ENCODE data around the gene DLG2. TPM values are rescaled to one million over a fixed set of nuclear protein-coding genes. Genes with fewer than 3 reads are reported as not detected.
A peak's percentile ranks its signal among the peaks of the same experiment; 100 is the strongest.

Gene DLG2
- total and polyA plus RNA-seq, 2 of the 4 experiments (the other 2 are of a cell fraction) = 0.31 to 0.36 TPM

DNA sequence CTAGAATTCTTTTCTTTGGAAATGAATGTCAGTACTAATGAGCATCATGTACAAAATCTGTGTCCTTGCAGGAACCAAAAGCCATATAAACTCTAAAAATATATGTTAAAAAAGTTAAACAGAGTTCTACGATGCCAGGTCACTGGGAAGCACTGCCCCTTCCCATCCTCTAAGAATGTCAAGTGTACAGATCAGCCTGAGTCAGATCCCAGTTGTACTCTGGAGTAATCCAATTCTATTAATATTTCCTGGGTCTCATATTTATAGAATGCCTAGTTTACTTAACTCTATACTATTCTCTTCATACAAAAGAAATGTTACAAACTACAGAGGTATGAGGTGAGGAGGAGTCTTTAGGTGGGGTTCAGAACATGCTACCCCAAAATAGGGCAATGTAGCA is 460.1 kb downstream of the DLG2 start:
- Histone ChIP-seq H2AK5ac (ENCODE audit: low read depth, low read length) (no peak overlapping the region), H3K27me3 (ENCODE audit: control insufficient read depth, insufficient read depth, low read length) (no peaks in the 10 kb centered on the region), H2BK20ac (ENCODE audit: low read depth, low read length) (no peak overlapping the region), H3K14ac (replicated peaks; ENCODE audit: low read depth, low read length) (no peak overlapping the region), H3K9me3 (ENCODE audit: control insufficient read depth, insufficient read depth, low read length) (no peaks in the 10 kb centered on the region), H2BK120ac (ENCODE audit: low read depth, low read length) (no peak overlapping the region), H3K23ac (ENCODE audit: low read depth, low read length) (no peak overlapping the region), H3K4me1 (ENCODE audit: control insufficient read depth, insufficient read depth, low read length) (peaks cover 1% of the 10 kb centered on the region; the same call in 1 of the 2 replicates), H3K9me1 (ENCODE audit: insufficient read depth, low read length) (no peaks in the 10 kb centered on the region), H4K8ac (ENCODE audit: low read depth in 2 of 2, low read length in 2 of 2) (no peak overlapping the region), H3K9ac (ENCODE audit: low read depth, low read length) (no peak overlapping the region), H3K36me3 (ENCODE audit: control insufficient read depth, insufficient read depth, low read length) (no peaks in the 10 kb centered on the region), H3K4ac (ENCODE audit: low read depth, low read length) (no peak overlapping the region), H2BK5ac (ENCODE audit: low read depth, low read length, poor library complexity, severe bottlenecking) (no peak overlapping the region), H4K20me1 (ENCODE audit: insufficient read depth, low read length) (no peaks in the 10 kb centered on the region), H4K91ac (ENCODE audit: insufficient read depth, low read depth, low read length) (no peak overlapping the region), H2BK15ac (ENCODE audit: low read depth, low read length) (no peak overlapping the region), H3K18ac (ENCODE audit: low read depth, low read length) (no peak overlapping the region), H2AK9ac (replicated peaks; ENCODE audit: low read depth, low read length, poor library complexity) (no peak overlapping the region), H3K4me3 (ENCODE audit: insufficient read depth, low read depth, low read length) (no peak overlapping the region), H2AFZ (replicated peaks; ENCODE audit: low read length, poor library complexity) (no peak overlapping the region), H3K4me2 (ENCODE audit: low read depth, low read length) (no peak overlapping the region), H3K27ac (ENCODE audit: insufficient read depth, low read length) (no peak overlapping the region), H3K56ac (ENCODE audit: extremely low read depth, insufficient read depth, low read length) (no peak overlapping the region), H3K79me1 (ENCODE audit: low read depth in 1 of 2, low read length in 2 of 2) (no peaks in the 10 kb centered on the region), H4K5ac (ENCODE audit: low read depth, low read length) (no peak overlapping the region)
- BruUV-seq (replicated peaks) = no TSS peak
- intact Hi-C loops (cut with micrococcal nuclease) (no loop called here), in situ Hi-C loops (cut with MboI; ENCODE audit: low sequenced_read_pairs) (no loop called here), dilution Hi-C loops (cut with HindIII; ENCODE audit: low sequenced_read_pairs, unreplicated experiment) (no loop called here)
- ATAC-seq (ENCODE audit: low read depth) (no peak), DNase-seq (peak; percentile 1)
- POLR2A ChIA-PET (ENCODE audit: unreplicated experiment) = no interaction called here
- no CpG with 5 or more reads among the region's 1 CpG for WGBS, 2 experiments (ENCODE audit: extremely low coverage in 2 of 2, insufficient read length in 1 of 2)
- TF ChIP-seq RCOR1 (IDR thresholded peaks at IDR 0.05; ENCODE audit: insufficient replicate concordance, low read length) = no peak
- no peak for TF ChIP-seq CEBPB (IDR thresholded peaks at IDR 0.05; ENCODE audit: low read depth, low read length)
- no peak for TF ChIP-seq RFX5 (IDR thresholded peaks at IDR 0.05; ENCODE audit: low read depth, low read length)
- TF ChIP-seq, protein P1, sequence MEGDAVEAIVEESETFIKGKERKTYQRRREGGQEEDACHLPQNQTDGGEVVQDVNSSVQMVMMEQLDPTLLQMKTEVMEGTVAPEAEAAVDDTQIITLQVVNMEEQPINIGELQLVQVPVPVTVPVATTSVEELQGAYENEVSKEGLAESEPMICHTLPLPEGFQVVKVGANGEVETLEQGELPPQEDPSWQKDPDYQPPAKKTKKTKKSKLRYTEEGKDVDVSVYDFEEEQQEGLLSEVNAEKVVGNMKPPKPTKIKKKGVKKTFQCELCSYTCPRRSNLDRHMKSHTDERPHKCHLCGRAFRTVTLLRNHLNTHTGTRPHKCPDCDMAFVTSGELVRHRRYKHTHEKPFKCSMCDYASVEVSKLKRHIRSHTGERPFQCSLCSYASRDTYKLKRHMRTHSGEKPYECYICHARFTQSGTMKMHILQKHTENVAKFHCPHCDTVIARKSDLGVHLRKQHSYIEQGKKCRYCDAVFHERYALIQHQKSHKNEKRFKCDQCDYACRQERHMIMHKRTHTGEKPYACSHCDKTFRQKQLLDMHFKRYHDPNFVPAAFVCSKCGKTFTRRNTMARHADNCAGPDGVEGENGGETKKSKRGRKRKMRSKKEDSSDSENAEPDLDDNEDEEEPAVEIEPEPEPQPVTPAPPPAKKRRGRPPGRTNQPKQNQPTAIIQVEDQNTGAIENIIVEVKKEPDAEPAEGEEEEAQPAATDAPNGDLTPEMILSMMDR (conservative IDR thresholded peaks at IDR 0.05; ENCODE audit: low read depth, low read length) = no peak
- no peak for TF ChIP-seq SMC3 (IDR thresholded peaks at IDR 0.05; ENCODE audit: low read depth, low read length)
- TF ChIP-seq FOS (IDR thresholded peaks at IDR 0.05; ENCODE audit: low read depth, low read length) = no peak
- no peak for TF ChIP-seq MXI1 (IDR thresholded peaks at IDR 0.05; ENCODE audit: borderline replicate concordance, low read depth, low read length)
- TF ChIP-seq RAD21 (IDR thresholded peaks at IDR 0.05; ENCODE audit: low read length) = no peak
- TF ChIP-seq, protein P2, sequence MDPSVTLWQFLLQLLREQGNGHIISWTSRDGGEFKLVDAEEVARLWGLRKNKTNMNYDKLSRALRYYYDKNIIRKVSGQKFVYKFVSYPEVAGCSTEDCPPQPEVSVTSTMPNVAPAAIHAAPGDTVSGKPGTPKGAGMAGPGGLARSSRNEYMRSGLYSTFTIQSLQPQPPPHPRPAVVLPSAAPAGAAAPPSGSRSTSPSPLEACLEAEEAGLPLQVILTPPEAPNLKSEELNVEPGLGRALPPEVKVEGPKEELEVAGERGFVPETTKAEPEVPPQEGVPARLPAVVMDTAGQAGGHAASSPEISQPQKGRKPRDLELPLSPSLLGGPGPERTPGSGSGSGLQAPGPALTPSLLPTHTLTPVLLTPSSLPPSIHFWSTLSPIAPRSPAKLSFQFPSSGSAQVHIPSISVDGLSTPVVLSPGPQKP (IDR thresholded peaks at IDR 0.05; ENCODE audit: borderline replicate concordance, low read depth, low read length) = no peak
- no peak for TF ChIP-seq BHLHE40 (IDR thresholded peaks at IDR 0.05; ENCODE audit: low read depth, low read length)
- TF ChIP-seq, protein P3, sequence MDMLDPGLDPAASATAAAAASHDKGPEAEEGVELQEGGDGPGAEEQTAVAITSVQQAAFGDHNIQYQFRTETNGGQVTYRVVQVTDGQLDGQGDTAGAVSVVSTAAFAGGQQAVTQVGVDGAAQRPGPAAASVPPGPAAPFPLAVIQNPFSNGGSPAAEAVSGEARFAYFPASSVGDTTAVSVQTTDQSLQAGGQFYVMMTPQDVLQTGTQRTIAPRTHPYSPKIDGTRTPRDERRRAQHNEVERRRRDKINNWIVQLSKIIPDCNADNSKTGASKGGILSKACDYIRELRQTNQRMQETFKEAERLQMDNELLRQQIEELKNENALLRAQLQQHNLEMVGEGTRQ (IDR thresholded peaks at IDR 0.05; ENCODE audit: low read depth, low read length) = no peak
- TF ChIP-seq MAFK (IDR thresholded peaks at IDR 0.05; ENCODE audit: low read depth, low read length) = no peak
- no peak for TF ChIP-seq NFE2L2 (IDR thresholded peaks at IDR 0.05; ENCODE audit: low read depth, low read length)
- no peak for TF ChIP-seq MAZ (IDR thresholded peaks at IDR 0.05; ENCODE audit: borderline replicate concordance, low read depth, low read length)
- TF ChIP-seq CHD1 (IDR thresholded peaks at IDR 0.05; ENCODE audit: low read depth, low read length) = no peak
- TF ChIP-seq POLR2A (IDR thresholded peaks at IDR 0.05; ENCODE audit: low read depth, low read length) = no peak
- CTCF ChIA-PET = interaction anchor here (0.6 kb wide), 1 partner anchor 392 kb away, joined by 3 read pairs; no protein-coding TSS in a partner anchor

Data from IMR-90 (cell line).